SH-SY5Y (cell line): ENCODE measurements around the gene AP3B2.

Source experiments
- GATA2 ChIP-seq: IDR thresholded peaks from 2 replicates; pipeline ENCODE4 v1.6.1; 2011; ENCODE audit warnings: mild to moderate bottlenecking, low read depth, low read length
- GATA3 ChIP-seq: IDR thresholded peaks from 2 replicates; pipeline ENCODE4 v1.6.1; 2011; ENCODE audit warnings: low read depth, mild to moderate bottlenecking, low read length, moderate library complexity

The AP3B2 gene

GRCh38 chr15:82648257-82649103, 61.2 kb downstream of the AP3B2 start:
- TF ChIP-seq GATA3 (no peak), GATA2 (no peak)

- TF ChIP-seq GATA3 (no peak), GATA2 (no peak)
These were observed 61.8 kb downstream of the AP3B2 start for GRCh38 chr15:82647835-82648256.

DNA sequence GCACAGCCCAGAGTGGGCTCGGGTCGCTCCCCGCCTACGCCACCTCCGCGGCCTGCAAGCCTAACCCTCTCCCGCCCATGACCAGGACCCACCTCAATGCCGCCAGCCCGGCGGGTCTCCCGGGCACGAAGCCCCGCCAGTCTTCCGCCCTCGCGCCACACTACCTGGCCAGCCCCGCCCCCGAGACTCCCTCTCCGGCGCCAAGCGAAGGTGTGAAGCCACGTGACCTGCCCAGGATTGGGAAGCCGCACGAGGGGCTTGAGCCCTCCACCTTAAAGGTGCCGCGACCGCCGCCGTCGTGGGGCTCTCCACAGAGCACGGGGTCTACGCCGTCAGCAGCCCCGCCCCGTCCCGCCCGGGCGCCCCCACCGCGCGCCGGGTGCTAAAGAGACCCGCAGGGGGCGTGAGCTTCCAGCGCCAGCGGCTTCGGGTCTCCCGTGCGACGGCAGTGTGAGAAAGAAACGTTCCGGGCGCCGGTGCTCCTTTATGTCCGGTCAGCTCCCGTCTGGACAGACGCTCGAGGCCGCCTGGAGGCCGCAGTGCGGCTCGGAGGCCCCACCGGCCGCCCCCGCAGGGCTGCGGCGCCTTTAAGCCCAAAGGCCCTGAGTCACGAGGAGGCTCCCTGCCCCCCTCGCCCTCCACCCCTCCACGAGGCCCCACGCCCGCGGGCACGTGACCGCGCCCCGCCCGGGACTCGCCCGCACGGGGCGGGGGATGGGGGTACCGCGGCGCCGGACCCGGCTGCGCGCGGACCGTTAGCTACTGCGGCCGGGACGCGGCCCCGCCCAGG, 62.4 kb downstream of the AP3B2 start, which contains the start of gene CPEB1:
TSS of gene CPEB1 (minus strand) at position 319 of the 790 bp plus-strand sequence. CDS start 18,904 bp downstream, outside the sequence.
- no peak for TF ChIP-seq GATA2
- no peak for TF ChIP-seq GATA3

DNA sequence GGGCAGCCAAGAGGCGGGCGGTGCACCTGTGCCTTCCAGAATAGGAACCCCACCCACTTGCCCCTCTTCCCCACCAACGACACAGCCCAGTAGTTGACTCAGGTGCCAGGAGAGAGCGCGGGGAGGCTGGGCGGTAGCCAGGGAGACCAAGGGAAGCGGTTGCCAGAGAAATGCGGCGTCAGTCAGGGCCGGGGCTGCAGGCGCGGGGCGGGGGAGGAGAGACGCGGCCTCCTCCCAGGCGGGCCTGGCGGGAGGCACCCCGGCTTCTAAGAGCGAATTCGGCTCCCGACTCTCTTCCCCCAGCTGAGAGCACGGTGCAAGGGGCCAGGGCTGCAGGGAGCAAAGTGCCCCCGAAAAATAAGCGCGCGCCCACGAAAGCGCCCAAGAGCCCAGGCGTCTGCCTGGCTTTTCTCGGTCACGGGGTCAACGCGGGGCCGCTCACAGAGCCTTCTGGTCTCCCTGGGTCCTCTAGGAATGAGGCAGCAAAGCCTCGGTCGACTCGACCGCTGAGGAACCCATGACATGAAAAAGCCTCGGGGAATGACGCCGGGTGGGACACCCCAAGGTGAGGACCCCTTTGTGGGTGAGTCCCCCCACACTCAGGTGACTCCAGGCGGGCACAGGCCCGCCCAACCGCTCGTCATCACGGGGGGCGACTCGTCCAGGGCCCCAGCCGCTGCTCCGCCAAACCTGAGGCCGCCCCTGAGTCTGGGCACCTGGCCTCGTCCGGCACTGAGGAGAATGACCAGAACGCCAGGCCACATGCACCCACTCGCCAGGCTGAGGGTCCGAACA, 63.2 kb downstream of the AP3B2 start:
- TF ChIP-seq GATA3 (no peak), GATA2 (no peak)

- TF ChIP-seq GATA2 (no peak), GATA3 (no peak)
These were observed 65.7 kb downstream of the AP3B2 start for GRCh38 chr15:82643992-82644391.

DNA sequence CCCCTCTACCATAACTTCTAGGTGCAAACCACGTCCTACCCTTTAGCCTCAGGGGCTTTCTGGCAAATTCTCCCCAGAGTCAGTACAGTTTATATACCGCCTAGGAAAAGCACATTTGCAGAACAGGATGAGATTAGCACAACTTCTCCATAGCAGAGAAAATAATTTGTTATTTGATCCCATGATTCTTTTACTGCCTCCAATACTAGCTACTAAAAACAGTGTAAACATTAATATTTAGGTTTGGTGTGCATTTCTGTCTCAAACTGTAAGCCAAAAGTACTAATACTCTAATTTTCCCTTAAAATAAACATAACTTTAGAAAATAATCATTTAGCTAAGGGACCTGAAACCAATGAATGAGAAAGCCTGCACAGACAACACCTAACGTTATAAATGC, 67.0 kb downstream of the AP3B2 start:
- TF ChIP-seq GATA3 (no peak), GATA2 (no peak)

GRCh38 chr15:82641129-82641798, 68.4 kb downstream of the AP3B2 start:
- TF ChIP-seq GATA3 (no peak), GATA2 (no peak)

GRCh38 chr15:82640672-82641071, 69.0 kb downstream of the AP3B2 start:
- TF ChIP-seq GATA3 (no peak), GATA2 (no peak)

GRCh38 chr15:82635798-82636197, 73.9 kb downstream of the AP3B2 start:
- TF ChIP-seq GATA3 (no peak), GATA2 (no peak)

- TF ChIP-seq GATA2 (no peak), GATA3 (no peak)
These were observed 79.6 kb downstream of the AP3B2 start for GRCh38 chr15:82630033-82630432.

DNA sequence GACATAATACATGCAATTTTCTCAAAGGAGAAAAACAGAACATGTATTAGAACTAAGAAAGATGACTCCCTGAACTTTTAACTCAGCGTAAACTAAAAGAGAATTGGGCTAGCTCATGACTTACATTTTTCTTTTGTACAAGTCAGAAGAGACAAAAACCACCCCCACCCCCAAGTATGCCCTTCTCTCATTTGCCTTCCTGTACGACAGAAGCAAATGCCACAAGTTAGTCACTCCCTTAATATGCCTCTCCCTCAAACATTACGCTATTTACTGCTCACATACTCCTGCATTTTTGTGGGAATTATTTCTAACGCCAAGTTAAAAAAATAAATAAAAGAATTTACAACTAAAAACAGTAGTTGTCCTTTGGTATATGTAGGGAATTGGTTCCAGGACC, 84.5 kb downstream of the AP3B2 start:
- no peak for TF ChIP-seq GATA2
- no peak for TF ChIP-seq GATA3

DNA sequence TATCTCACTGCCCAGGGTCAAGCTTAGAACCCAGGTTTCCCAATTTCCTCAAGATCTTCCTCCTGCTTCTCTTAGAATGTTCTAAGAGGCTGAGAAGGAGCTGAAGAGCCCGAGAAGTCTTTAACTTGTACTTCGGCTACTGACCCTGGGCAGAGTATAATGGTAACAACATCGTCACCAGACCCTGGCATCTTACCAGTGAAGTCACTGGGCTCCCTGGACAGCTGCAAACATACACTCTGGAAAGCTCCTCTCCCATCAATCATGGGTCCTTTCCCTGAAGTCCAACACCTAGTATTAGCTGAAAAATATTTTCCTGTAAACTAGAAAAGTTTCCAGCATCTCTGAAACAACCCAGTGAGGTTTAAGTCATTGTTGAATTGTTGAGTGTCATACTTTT, 85.2 kb downstream of the AP3B2 start:
- no peak for TF ChIP-seq GATA3
- TF ChIP-seq GATA2: no peak

DNA sequence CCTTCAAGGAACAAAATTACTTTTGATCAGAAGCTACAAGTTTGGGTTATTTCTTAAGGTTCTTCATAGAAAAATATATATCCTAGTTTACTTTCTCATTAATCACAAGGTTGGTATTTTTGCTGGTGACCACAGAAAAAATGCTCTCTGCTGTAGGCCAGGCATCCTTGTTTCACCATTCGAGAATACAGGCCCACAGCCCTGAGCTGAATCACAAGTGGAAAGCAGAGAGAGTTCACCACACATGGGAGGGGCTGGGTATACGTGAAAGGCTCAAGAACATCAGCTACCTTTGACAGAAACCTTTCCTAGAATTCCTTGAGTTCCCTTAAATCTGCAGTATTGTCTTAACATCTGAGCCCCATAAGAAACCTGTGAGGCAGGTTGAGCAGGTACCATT, 85.7 kb downstream of the AP3B2 start:
- no peak for TF ChIP-seq GATA2
- no peak for TF ChIP-seq GATA3
